A673 (cell line): ENCODE data around the gene LGR6.

Source experiments
- EZH2 ChIP-seq: fragments of 200-600 bp; sonication (generic); IDR thresholded peaks from 2 replicates; pipeline ENCODE4 v1.6.1; 2017; ENCODE audit warnings: borderline replicate concordance, low read depth, mild to moderate bottlenecking, mixed read lengths, antibody characterized with exemption, low read length; ENCODE audit not compliant: poor library complexity, severe bottlenecking
- TF ChIP-seq, protein P1 (sequence below): fragments of 300-800, 200-600 bp; sonication (generic); conservative IDR thresholded peaks from 2 replicates; pipeline ENCODE4 v1.5.1; 2017; ENCODE audit warnings: low read depth, mild to moderate bottlenecking, antibody characterized with exemption, low read length, moderate library complexity, mixed read lengths

DNA sequence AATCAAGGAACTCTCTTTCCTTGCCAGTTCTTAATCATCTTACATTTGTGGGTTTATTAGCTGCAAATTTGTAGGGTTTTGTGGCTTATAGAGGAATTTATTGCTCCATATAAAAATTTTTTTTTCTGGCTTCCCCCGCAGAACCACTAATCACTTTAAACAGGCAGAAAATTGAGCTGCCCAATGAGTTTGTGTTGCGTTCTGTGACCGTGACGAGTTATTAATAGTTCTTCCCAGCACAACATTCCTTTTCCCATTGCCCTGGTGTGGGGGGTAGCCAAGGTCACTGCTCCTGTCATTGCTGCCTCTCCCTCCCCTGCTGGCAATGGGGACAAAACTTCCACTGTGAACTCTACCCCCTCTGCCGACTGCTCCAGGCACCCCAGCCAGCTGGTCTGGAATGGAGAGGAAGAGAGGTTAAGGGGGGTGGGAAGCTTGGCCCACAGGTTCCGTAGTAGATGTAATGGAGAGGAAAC lies 93.1 kb downstream of the LGR6 start:
- TF ChIP-seq EZH2, result no peak
- TF ChIP-seq, protein P1, sequence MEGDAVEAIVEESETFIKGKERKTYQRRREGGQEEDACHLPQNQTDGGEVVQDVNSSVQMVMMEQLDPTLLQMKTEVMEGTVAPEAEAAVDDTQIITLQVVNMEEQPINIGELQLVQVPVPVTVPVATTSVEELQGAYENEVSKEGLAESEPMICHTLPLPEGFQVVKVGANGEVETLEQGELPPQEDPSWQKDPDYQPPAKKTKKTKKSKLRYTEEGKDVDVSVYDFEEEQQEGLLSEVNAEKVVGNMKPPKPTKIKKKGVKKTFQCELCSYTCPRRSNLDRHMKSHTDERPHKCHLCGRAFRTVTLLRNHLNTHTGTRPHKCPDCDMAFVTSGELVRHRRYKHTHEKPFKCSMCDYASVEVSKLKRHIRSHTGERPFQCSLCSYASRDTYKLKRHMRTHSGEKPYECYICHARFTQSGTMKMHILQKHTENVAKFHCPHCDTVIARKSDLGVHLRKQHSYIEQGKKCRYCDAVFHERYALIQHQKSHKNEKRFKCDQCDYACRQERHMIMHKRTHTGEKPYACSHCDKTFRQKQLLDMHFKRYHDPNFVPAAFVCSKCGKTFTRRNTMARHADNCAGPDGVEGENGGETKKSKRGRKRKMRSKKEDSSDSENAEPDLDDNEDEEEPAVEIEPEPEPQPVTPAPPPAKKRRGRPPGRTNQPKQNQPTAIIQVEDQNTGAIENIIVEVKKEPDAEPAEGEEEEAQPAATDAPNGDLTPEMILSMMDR, result no peak
